DMS79 treated with DMSO at 0.1 percent for 48 hours (cell line): ENCODE results near the gene CDKN3.
A peak's percentile ranks its signal among the peaks of the same experiment; 100 is the strongest.

Experiments
- DNase-seq: peaks from one replicate; lab custom pipeline; 2025; lab: John Stamatoyannopoulos, UW

The CDKN3 gene, protein sequence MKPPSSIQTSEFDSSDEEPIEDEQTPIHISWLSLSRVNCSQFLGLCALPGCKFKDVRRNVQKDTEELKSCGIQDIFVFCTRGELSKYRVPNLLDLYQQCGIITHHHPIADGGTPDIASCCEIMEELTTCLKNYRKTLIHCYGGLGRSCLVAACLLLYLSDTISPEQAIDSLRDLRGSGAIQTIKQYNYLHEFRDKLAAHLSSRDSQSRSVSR

DNA sequence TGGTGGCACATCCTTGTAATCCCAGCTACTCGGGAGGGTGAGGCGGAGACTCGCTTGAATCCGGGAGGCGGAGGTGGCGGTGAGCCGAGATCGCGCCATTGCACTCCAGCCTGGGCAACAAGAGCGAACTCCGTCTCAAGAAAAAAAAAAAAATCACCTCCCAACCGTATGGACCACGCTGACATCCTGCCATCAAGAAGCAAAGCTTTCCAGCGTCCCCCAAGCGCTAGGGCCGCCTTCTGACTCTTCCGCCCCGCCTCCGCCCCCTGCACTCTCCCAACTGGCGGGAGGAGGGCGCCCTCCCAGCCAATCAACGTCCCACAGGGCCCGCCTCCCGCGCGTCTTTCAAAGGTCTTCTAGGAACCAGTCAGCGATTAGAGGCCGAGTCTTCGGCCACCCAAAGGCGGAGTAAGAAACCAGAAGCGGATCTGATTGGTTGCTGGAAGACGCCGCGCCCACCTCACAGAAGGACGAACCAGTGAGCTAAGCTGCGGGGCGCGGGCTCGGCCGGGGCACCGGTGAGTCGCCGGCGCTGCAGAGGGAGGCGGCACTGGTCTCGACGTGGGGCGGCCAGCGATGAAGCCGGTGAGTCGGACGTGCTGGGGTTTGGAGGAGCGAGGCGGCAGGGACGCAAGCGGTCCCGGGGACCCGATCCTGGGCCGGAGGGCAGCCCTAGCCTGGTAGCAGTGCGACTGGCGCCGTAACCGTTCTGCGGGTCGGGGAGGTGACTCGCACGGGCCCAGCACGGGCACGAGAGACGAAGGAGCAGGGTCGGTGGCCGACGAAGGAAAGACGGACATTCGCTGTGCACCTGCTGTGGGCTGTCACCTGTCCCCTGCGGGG lies at the start of gene CDKN3:
Gene CDKN3 (plus strand): TSS at position 515 of the 843 bp plus-strand sequence. CDS start 62 bp downstream, at position 577.
- peak; percentile 98 for DNase-seq

DNA sequence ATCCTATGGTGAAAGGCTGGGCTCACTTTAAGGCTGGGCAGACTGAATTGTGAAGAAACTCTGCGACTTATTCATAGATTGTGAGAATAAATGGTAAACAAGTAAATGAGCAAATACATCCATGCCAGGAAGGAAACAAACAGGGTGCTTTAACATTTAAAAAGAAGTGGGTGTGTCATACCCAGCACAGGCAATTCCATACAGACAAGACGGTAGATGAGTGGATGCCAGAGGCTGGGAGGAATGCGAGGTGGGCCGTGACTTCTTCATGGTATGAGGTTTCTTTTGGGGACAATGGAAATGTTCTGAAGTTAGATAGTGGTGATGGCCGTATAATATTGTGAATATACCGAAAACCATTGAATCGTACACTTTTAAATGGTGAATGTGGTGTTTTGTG lies 49.8 kb upstream of the CDKN3 start:
- no peak for DNase-seq

DNA sequence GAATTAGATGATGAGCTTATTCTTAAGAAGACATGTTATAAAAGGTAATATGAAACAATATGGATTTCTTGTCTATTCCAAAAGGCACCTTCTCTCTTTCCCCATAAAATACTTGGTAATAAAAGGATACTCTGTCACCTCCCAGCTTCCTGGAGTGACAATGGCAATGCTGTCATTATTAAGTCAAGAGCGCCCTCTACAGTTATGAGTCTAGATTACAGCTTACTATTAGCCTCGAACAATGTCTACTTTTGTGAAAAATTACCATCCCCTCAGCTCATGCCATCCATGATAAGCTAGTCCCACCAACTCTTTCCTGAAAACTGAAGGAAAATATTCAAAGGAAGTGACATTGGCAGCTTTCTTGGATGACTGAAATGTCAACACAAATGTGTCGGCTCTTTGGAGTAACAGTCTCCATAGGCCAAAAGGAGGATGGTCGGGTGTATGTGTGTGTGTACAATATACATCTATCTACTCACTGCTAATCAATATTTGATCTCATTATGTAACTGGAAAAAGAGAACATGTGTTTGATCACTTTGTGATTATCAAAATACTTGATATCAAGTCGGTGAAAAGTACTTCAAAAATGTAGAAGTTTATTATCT lies 48.7 kb upstream of the CDKN3 start:
- peak; percentile 84 for DNase-seq

DNA sequence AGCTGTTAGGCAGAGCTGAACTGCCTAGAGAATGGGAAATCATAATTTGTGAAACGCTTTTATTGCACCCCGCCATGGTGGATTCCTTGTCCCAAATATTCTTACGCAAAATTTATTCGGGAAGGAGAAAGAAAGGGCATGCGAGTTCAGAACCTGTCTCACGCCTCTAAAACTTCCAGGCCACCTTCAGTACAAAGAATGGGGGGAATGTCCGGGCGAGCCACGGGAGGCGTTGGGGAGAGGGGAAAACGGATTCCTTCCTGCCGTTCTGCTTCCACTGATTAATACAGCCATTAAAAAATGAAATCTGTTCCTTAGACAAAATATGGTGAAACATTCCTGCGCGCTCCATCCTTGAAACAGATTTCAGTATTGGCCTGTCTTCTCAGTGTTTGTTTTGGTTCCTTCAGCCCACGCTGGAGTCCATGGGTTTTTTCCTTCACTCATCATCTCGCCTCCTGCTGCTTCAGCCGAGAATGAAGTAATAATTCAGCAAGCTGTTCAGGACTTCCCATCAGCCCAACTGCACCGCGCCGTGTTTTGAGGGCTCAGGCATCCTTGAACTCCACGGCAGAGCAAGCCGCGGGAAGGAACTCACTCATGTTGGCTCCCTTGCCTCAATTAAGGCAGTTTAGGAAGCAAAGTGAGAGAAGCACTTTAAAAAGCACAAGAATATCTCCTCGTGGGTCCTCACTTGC lies 47.7 kb upstream of the CDKN3 start:
- no peak for DNase-seq

DNA sequence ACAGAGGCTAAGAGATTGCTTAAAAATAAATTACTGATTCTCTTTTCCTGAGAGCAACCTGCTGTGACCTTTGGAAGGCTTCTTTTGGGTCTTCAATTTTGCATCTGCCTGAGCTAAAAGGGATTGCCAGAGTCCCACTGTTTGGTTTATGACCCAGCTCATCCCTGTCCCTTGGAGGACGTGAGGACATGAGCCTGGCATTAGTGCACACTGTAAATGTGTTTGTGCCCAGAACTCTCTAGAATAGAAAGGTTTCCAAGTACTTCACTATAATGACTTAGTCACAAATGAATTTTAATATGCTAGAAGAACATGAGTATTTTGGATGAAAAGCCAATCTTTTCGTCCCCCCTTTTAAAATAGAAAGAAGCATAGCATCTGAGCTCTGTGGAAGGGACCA lies 47.1 kb upstream of the CDKN3 start:
- no peak for DNase-seq

DNA sequence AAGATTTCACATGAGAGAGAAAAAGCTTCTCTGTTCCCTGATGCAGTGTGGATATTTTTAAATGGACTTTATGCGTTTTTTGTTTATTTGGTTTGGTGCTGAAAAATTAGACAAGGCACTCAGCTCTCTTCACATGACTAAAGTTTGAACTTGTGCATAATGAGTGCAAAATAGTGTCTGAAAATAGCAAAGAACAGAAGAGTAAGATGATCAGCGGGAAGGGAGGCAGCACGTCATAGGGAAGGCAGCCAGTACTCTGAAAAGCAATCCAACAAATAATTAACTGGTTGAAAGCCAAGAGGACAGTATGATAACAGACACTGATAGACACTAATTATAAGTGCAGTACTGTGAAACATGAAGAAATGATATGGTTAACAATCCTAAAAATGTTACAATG lies 46.6 kb upstream of the CDKN3 start:
- DNase-seq = no peak

DNA sequence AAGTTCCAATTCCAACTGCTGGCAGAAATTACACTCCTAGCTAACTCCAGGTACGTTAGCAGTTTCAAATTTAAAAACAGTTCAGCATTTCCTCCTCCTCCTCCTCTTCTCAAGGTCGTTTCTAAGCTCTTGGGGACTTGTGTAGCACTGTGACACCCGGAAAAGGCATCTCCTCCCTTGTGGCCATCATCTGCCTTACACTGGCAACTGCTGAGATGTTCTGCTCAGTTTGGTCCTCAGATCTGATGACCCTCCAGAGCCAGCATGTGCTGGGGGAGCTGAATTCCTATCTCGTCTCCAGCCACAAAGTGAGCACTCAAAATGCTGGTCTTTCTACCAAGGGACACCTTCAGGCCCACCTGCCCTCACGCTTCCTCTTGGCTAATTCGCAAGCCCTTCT lies 43.5 kb upstream of the CDKN3 start:
- DNase-seq = no peak

DNA sequence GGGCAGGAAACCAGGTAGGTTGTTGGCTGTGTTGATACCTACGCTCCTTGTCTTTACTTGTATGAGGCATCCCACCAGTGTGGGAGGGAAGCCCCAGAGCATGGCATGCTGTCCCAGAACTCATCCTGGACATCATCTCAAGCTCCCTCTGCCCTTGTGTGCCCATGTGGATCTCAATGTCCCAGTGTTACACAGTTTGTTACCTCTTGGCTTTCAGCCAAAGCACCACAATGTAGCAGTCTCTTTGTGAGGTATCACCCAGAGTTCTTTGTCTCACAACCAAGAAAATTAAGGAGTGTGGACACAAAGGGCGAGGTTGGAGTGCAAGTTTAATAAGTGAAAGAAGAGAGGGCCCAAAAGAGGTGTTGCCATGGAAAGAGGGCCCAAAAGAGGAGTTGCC lies 43.1 kb upstream of the CDKN3 start:
- no peak for DNase-seq

DNA sequence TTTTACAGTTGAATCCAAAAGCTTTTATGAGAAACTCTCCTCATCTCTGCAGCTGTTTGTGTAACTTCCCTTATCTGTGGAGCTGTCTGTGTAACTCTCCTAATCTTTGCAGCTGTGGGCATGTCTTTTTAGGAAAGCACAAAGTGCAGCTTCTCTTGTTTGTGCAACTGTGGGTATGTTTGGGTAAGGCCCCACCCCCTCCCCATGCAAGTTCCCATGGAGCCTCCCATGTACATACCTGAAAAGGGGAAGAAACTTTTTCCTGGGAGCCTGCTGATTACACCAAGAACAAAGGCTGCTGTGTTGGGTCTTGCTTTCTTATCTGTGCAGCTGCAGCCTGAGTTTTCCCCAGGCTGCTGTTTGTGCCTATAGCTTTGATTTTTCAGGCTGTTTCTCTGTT lies 42.7 kb upstream of the CDKN3 start:
- no peak for DNase-seq

DNA sequence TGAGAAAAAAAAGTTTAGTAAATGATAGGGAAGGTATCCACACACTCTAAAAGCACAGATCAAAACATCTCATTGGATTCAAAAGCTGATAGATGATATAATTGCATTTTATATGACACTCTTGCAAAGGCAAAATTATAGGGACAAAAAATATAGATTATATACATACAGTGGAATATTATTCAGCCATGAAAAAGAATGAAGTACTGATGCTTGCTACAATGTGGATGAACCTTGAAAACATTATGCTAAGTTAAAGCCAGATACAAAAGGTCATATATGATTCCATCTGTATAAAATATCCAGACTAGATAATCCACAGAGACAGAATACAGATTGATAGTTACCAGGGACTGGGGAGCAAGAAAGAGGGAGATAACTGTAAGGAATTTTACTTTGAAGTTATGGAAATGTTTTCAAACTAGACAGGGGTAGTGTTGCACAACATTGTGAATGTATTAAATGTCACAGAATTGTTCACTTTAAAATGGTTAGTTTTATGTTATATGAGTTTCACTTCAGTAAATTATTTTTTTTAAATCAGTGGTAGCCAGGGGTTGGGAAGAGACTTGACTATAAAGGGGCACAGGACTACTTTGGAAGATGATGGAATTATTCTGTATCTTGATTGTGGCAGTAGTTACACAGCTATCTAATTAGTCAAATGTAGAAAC lies 41.7 kb upstream of the CDKN3 start:
- no peak for DNase-seq

DNA sequence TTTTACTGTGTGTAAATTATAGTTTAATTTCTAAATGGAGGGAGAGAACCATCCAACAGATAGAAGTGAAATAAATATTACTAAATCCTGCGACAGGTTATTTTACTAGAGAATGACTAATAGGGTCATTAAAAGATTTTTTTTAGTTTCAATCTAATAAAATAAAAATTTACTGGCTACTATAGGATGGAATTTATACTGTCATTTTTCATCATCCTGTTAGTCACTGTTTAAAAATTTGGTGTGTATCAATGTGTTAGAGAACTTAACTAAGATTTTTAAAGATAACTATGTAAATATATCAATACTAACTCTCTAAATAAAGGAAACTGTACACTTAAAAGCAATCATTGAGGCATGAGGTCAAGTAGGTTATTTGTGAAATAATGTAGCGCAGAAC lies 41.1 kb upstream of the CDKN3 start:
- DNase-seq = no peak

DNA sequence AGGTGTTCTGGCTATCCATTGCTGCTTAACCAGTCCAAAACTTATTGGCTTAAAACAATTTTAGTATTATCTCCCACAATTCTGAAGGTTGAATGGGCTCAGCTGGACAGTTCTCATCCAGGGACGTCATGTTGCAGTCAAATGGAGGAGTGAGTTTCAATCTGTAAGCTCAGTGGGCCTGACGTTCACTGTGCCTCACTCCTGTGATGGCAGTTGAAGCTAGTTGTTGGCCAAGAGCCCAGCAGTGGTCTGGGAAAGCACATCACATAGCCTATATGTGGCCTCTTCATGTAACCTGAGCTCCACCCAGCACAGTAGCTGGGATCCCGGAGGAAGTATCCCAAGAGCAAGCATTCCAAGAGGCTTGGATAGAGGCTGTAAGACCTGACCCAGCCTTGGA lies 40.6 kb upstream of the CDKN3 start:
- no peak for DNase-seq

DNA sequence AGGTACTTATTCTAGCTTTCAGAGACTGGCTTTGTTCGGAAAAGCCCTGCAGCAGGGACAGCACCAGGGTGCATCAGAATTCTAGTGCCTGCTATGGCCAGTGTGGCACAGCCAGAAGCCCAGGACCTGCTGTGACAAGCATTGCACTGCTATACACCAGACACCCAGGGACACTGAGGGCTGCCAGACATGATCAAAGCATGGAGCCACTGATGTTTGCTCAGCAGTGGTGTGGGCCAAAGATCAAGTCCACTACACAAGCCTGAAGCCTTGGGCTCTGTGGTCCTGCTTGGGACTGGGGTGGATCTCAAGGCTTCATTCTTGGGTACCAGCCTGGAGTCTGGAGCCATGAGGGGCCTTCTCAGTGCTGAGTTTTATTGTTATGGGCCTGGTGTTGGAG lies 36.1 kb upstream of the CDKN3 start:
- no peak for DNase-seq

DNA sequence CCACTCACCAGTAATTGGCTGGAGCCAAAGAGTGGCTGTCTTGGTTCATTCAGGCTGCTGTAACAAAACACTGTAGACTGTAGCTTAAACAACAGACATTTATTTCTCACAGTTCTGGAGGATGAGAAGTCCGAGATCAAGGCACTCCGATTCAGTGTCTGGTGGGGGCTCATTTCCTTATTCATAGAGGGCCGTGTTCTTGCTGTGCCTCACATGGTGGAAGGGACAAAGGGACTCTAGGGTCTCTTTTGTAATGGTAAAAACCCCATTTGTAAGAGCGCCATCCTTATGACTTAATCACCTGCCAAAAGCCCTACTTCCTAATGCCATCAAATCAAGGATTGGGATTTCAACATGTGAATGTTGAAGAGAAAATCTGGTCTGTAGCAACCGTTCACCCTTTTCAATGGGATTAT lies 34.7 kb upstream of the CDKN3 start:
- DNase-seq = no peak

DNA sequence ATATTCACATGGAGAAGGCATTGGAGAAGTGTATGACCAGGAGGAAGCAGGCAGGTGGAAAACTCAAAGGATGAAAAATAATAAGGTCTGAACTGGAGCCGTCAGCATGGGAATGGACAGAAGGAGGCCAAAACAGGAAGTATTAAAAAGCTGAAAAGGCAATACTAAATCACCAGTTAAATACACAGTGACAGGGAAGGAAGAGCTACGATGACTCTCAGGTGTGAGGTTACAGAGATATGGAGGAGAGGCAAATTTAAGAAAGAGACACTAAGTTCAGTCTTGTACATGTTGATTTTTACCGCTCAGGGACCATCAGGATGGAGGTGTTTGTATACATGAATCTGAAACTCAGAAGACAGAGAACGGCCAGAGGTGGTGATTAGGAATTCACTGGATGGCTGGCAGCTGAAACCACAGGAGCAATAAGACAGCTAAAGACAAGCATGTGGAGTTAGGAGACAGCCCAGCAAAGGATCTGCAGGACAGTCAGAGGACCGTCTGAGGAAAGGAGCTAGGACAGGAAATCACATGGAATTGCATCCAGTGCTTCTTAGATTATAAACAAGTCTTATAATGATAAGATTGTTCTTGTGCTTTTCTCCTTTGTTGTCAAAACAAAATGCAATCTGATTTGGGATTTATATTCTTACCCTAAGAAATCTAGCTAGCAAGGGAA lies 33.9 kb upstream of the CDKN3 start:
- no peak for DNase-seq

DNA sequence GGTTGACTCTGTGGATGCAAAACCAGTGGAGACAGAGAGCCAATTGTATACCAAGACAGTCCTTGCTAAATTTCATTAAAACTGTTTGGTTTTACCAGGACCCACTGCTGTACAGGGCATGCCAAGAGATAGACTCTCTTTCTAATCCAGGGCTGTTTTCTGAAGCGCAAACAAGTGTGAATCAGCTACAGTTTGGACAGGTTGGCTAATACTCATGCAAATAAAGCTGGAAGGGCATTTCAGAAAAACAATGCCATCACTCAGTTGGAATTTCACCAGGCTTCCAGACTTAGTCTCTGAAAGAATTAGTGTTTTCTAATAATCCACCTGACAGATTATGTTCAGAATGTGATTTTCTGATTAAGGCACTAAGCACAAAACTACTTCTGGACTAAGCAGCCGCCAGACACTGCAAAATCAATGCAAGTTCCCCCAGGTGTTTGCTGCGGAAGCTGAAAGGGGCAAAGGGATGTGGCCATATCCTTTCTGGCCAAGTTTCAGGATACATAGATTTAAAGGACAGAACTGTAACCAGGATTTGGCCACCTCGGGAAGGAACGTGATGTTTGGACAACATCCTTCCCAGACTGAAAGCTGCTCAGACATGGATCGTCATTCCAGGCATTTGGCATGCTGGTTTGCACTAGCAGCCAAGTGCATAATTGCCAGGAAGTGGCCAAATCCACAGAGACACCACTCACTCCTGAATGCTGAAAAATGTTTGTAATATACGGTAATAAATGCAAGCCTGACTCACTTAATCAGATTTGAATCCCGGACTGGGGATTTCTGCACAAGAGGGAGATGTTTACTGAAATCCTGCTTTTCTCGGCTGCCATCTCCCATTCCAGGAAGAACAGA lies 32.0 kb upstream of the CDKN3 start:
- no peak for DNase-seq

DNA sequence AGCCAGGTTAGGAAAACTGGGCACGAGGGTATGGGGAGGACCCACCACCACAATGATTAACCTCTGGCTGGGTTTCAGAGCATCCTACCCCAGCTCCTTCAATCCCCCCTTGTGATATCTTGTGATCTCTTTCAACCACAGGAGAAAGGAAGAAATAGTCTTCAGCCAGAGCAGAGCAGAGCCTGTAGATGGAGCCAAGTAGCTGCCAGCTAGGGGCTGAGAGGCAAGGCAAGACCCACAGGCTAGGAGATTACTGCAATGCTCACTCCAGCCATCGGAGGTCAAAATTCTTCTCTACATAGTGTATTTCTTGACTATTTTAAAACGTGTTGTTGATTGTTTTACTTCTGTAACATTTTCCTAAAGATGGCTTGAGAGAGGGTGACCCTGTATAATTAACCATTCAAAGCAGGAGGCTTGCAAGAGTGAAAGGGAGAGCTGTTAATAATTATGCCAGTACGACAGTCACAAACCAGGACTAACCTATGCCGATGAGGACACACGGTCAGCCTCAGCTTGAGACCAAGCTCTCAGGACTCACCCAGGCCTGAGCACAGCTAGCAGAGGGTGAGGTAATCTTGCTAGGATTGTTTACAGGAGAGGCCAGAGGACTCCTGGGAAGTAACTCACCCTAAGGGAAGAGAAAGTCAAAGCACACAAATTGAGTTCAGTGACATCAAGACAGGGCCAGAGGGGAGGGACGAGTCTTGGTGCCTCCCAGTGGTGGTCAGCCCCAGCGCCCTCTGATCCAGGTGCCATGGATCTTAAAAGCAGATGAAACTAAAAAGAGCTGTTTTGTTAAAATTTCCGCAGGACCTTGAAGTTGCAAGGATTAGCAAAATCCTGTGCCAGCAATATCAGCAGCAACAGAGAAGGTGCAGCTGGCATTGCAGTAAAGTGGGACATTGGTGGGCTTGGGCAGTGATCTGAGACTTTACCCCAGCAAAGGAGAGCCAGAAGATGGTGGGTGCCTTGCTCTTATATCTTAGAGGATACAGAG lies 29.8 kb upstream of the CDKN3 start:
- peak; percentile 57 for DNase-seq

DNA sequence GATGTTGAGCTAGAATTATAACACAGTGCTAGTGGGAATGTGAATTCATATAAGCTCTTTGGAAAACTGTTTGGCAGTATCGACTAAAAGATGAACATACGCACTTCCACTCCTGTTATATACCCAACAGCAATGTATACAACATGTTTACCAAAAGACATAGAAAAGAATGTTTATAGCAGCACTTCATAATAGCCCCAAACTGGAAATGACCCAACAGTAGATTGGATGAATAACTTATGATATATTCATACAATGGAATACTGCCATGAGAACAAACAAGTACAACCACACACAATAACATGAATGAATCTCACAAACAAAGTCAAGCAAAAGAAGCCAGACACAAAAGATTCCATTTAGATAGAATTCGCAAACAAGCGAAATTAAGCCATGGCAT lies 28.5 kb upstream of the CDKN3 start:
- no peak for DNase-seq

DNA sequence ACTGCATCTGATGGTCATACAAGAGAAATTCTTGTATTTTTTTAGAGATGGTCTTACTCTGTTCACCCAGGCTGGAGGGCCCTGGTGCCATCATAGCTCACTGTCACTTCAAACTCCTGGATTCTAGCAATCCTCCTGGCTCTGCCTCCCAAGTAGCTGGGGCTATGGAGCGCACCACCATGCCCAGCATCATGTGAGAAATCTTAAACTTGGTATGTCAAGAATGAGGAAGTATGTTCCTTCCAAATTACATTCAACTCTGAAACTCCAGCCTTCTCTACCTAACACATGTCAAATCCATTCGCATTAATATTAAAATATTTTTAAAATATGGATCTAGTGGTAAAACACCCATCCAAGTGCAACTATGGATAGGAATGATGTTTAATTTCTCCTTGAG lies 27.5 kb upstream of the CDKN3 start:
- DNase-seq = no peak
